Stimulated activated CD4-positive, alpha-beta T cell treated with anti-CD3 and anti-CD28 coated beads, Interleukin-4, amount 100 ng/mL, for 24 hours (primary cell): ENCODE data around the gene MYLK2.
"Not testable (repeated sequence)": the region's sequence is repeated elsewhere in the genome, so short reads cannot be mapped to it uniquely, and the experiment has no call there.

Source experiments
- DNase-seq: peaks from one replicate; pipeline ENCODE4 v3.0.0-alpha.2; 2020

MYLK2 gene

DNA sequence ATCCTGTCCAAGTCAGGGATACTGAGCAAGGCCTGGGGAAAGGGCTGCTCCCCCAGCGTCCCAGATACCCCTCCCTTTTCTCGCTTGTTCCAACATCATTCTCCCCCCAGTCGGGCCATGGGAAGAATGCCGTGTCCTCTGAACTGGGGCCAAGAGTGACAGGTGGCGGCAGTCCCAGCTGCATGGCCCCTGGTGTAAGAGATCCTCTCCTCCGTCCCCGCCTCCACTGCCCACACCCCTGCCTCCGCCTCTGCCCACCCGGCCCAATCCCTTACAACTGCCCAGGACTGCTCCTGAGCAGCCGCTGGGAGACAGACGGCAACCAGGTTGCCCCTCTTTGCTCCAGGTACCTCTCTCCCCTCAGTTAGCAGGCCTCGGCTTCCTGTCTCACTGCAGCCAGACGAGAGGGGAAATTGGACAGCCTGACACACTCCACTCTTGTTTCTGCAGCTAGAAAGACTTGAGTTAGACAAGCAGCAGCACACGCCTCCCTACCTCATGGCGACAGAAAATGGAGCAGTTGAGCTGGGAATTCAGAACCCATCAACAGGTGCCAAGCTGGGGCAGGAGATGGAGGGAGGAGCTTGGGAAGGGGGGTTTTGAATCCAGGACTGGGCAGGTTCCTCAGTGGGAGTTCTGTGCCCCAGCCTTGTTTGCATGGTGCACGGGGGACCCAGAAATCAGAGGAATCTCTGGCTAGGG is at the start of gene MYLK2:
TSS of gene MYLK2 (plus strand) at position 274 of the 702 bp plus-strand sequence. CDS start at position 499, 225 bp downstream.
- no peak for DNase-seq

DNA sequence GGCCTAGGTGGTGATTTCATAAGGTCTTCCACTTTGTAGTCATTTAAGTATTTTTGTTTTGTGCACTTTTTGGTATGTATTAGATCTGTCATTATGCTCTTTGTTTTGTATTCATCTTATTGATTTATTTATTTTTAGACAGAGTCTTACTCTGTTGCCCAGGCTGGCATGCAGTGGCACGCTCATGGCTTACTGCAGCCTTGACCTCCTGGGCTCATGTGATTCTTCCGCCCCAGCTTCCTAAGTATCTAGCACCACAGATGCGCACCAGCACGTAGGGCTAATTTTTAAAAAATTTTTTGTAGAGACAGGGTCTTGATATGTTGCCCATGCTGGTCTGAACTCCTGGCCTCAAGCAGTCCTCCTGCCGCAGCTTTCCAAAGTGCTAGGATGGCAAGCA is 49.5 kb upstream of the MYLK2 start:
- no peak for DNase-seq

DNA sequence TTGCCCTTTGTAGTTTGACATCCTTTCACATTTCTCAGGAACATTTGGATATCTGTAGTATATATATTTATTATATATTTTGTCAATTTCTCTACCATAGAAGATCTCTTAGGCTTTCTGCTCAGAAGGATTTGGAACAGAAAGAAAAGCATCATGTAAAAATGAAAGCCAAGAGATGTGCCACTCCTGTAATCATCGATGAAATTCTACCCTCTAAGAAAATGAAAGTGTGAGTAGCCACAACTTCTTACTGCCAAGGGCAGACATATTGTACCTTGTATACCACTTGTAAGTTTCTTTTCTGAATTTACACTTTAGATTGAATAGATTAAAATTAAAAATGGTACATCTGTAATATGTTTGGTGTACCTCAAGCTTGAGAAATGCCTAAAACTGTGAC is 48.9 kb upstream of the MYLK2 start:
- DNase-seq = no peak

DNA sequence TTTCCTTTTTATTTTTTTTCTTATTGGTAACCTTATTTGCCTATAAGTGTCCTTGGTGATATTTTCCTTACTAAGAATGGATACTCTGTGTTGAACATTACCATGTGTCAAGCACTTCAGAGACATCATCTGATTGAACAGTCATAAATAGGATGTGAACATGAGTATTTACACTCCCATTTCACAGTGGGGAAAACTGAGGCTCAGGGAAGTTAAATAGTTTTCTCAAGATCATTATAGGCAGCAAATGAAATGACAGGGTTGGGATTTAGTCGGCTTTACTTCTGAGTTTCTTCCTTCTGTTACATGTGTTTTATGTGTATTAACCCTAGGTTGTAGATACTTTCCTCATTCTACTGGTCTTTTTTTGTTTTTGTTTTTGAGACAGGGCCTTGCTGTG is 44.7 kb upstream of the MYLK2 start:
- DNase-seq = no peak

DNA sequence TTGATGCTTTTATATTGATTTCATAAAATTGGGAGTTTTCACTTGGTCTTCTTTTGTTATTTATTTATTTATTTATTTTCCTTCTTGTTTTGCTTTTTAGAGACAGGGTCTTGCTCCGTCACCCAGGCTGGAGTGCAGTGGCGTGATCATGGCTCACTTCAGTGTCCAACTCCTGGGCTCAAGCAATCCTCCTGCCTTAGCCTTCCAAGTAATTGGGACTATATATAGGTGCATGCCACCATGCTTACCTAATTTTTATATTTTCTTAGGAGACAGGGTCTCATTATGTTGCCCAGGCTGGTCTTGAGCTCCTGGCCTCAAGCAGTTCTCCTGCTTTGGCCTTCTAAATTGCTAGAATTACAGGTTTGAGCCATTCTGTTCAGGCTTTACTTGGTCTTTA is 38.3 kb upstream of the MYLK2 start:
- no peak for DNase-seq

DNA sequence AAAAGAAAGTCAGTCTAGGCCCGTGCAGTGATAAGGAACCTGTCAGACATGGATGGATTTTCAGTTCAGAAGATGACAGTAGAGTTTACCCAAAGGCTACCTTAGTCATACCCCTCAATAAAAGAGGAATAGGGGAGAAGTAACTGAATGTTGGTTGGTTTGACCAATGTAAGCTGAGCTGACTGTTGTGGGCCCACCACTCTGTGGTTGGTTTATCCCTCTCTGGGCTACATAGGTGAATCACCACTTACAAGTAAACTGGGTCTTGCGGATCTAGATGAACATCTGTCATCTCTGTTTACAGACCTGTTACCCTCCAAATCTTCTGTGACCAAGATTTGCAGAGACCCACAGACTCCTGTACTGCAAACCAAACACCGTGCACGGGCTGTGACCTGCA is 37.2 kb upstream of the MYLK2 start:
- no peak for DNase-seq

DNA sequence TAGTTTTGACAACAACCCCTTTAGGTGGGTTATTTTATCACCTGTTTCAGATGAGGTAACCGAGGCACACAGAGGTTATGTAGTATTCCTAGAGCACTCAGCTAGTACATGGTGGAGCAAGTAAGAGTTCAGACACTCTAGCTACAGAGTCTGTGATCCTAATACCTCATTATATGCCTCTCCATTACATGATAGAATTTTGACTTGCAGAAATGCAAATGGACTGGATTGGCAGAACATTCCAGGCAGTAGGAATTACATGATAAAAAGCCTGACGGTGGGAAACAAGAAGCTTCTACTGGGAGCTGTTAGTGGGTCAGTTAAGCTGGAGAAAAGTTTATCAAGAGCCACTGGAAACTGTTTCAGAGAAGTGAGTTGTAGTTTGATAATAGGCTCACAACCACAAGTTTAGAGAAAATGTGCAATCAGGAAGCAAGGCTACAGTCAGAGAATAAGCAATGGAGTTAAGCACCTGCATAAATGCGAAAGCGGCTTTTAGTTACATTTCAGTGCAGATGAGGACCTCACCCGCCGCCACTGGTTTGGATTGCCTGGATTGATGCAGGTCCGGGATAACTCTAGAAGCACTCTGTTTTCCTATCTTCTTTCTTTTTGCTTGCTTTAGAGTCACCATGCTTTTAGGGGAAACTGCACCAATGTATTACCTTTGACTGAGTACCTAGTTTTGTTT is 34.7 kb upstream of the MYLK2 start:
- no peak for DNase-seq

DNA sequence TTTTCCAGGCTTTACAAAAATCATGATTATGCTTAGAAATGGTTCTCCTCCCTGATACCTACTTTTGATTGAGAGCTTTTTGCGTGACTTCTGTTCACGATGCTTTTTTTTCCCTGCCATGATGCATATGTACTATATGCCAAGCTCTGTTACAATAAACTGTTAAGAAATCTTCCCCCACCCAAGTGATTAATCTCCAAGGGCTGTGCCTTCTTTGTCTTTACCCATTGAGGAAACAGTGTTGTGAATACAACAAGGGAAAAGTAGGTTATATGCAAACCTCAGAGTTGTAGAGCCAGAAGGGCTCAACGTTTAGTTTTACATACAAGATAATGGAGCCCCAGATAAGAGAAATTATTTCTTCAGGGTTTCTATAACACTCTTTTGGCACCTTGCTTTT is 34.1 kb upstream of the MYLK2 start:
- DNase-seq = no peak

DNA sequence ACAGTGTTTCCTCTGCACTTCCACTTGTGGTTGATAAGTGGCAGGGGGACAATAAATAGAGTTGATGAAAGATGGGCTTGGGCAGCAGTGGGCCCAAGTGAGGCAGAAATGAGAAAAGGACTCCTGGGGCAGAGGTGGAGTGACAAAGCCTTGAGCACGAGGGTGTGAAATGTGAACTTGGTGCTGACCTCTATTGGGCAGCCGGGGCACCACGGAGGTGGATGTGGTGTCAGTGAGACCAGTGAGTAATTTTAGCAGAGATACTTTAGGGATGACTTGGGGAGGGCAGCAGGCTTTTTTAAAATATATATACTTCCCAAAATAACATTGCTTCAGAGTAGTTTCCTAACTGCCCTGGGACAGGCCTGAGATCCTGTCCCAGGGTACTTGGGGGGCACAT is 30.6 kb upstream of the MYLK2 start:
- no peak for DNase-seq

DNA sequence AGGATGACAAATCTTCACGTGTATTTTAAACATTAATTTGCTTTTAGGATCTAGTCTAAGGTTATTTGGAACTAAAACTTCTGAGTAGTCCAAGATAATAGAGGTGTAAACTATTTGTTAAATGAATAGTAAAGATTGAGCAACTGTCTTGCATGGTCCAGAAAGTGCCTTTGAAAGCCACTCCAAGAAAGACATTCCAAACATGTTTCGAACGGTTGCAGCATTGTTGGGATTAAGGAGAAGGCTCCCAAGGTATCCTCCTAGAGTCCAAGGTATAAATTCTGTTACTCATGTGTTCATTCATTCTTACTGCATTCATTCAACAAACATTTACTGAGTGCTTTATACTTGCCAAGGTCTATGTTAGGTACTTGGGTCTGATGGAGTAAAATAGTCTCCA is 28.8 kb upstream of the MYLK2 start:
- DNase-seq = no peak

DNA sequence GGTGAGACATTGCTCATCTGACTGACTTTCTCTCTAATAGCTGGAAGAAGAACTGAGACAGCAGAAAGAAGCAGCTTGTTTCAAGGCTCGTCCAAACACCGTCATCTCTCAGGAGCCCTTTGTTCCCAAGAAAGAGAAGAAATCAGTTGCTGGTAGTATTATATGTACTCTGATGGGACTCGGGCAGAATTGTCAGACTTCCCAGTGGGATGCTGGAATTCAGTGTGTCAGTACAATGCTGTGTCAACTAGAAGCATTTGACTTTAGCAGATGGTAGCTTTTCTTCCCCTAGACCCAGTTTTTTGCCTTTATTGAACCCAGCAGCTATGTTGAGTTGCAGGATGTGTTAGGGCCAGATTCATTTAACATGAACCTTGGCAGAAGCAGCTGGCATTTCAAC is 21.8 kb upstream of the MYLK2 start:
- no peak for DNase-seq

DNA sequence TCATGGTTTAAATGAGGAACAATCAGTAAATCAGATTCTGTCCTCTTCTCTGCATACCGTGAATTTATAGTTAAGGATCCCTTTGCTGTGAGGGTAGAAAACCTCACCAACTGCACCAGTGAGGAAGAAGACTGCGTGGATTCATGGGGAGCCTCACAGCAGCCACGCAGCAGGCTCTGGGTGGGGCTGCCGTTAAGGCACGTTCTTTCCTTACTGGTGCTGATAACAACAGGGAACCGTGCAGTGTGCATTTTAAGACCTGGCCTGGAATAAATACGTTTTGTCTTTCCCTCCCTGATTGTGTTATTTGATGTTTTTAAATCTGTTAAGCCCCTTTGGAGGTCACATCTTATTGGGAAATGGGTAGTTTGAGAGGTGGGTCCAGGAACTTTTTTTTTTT is 17.6 kb upstream of the MYLK2 start:
- no peak for DNase-seq

DNA sequence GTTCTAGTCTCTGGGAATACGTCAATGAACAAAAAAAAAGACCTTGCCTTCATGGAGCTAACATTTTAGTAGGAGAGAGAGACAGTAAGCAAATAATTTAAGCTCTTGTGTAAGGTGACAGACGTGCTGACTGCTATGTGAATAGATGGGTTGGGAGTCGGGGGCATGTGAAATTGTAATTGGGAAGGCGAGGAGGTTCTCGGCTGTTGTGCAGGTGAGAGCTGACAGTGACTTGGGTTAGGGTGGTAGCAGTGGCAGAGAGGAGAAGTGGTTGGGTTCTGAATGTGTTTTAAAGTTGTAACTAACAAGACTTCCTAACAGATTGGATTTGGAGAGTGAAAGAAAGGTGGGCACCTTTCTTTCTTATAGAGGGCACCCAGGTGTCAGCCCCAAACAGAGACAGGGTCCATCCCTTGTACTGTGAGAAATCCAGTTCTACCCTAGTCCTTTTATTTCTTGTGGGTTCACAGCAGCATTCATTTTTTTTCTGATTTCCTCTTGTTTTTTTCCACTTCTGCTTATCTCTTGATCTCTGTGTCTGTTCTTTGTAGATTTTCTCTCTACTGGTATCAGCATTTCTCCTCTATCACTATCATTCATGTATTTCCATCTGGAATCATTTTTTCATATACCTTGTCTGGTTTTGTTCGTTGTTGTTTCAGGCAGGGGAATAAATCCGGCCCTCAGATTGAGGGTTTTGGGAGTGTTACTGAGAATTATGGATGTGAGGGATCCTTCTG is 15.4 kb upstream of the MYLK2 start:
- no peak for DNase-seq

DNA sequence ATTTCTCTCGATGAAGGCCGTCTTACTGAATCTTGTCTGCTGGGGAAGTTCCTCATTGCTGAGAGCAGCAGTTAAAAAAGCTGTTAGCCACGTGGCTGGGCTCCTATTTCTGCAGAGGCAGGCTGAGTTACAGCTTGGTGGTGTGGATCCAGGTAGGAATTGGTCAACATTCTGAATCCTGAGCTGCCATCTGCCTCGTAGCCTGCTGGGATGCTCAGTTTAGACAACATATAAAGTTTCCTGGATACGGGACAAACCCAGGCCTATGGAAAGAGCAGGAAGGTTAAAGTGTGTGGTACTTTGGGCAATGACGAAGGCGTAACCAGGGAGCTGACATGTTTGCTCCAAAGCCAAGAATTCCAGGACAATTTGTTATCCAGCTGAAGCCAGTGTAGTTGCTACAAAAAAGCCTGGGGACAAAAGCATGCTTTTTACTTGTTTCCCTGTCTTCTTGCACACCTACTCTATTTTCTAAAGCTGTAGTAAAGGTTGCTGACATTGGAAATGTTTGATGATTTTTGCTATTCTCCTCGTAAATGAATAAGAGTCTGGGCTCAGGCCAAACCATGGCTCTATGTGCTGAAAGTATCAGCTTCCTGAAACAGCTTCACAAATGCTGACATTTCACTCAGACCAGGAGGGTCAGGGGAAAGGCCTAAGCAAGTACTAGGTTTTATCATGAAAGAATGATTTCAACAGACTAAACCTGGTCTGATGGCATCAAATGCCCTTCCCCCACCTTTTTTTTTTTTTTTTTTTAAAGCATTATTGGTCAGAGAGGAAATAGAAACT is 12.4 kb upstream of the MYLK2 start:
- DNase-seq = no peak

DNA sequence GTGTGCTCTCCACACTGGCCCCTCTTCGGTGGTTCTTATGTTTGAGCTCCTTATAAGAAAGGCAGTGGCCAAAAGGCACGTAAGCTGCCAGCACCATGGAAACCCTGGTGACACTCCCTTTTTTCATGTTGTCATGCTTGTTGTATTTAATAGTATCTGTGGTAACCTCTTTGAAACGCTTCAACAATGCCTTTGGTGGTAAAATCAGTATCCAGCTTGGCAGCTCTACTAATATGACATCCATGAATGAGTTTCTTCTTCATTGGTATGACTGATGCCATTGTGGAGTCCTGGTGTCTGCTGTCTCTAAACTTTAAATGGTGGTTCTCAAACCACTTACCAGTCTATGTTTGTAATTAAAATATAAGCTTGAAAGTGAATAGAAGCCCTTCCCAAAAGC is 10.7 kb upstream of the MYLK2 start:
- DNase-seq = no peak

DNA sequence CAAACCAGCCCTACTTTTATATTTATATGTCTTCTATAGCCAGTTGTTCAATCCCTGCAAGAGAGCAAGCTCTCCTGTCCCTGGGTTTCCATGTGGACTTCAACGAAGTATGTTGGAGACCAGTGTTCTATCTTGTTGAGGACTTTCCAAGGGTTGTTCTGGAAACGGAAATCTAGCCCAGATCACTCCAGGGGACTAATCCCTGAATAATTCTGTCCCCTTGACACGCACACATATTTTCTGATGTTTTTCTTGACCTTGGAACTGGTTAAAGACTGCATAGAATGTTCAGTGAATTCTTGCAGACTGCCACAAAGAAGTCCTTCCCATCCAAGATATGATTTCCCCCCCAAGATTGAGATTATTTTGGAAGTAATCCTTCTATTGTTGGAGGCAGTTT is 9.5 kb upstream of the MYLK2 start:
- no peak for DNase-seq

DNA sequence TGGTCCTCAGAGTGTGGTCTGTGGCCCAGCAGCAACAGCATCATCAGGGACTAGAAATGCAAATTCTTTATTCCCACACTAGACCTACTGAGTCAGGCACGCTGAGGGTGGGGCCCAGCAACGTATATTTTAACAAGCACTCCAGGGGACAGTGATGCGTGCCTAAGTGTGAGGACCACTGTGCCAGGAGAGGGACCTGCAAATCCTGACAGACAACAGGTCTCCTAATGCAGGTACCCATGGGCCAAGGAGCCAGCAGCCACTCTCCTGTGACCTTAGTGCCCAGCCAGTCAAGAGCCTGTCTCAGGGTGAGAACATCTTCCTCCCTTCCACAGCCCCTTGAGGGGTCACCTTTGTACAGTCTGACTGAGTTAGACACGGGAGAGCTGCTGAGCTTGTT is 8.0 kb upstream of the MYLK2 start:
- DNase-seq = no peak

DNA sequence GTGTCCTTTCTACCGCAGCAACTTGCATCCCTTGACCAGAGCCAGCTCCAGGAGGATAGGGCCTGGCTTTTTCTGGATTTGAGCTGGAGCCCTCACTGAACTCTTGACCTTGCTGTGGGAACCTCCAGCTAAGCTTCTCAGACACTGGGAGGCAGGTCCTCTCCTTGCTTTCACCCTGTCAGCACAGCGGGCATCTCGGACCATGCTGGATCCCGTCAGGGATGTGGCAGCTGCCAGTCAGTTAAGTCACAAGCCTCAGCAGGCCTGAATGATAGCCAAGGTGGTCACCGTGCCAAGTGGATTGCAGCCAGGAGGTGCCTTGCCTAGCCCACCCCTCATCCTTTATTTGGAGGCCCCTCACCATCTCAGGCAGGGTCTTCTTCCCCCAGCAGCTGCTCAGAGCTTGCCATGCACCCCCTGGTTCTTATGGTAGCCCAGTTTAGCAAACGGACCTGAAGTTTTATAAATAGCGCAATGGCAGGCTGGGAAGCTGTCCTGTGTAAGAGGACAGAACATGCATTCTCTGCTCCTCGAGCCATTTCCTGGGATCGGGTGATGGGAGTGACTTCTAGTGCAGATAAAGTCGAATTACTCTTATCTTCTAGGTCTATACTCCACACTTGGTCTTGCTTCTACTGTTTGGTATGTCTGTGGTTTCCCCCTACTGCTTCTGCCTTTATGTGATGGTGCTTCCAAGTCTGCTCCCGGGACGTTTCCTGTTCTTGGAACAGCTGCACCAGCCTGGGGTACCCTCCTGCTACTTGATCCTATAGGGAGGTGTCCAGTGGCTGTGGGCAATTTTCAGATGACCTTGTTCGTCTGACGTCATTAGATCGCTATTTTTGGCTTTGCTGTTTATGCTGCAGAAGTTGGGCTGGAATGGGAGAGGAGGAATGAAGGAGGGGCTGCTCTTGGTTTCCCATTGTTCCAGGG is 7.1 kb upstream of the MYLK2 start:
- DNase-seq = no peak

DNA sequence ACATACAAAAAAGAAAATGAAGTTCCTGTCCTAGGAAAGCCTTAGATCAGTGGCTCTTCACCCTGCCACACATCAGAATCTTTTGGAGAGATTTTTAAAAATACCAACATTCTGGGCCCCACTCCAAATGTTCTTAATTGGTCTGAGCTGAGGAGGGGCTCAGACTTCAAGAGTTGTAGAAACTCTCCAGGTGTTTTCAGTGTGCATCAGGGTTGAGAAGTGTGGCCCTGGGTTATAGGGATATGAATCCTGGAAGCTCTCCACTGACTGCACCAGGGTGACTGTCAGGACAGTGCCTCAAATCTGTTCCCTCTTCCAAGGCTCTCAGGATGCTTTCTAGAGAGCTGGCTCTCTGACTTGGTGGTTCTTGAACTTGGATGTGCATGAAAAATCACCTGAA is 5.5 kb upstream of the MYLK2 start:
- DNase-seq = no peak

DNA sequence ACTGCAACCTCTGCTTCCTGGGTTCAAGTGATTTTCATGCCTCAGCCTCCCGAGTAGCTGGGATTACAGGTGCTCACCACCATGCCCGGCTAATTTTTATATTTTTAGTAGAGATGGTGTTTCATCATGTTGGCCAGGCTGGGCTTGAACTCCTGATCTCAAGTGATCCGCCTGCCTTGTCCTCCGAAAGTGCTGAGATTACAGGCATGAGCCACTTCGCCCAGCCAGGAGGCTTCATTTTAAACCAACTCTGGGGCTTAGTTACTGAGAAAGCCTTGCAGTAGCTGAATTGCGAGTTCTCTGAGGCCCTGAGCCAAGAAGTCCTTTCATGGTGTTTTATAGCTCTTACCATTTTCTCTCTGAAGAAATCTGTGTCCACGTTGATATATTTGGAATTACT is 5.0 kb upstream of the MYLK2 start:
- not testable (repeated sequence) for DNase-seq

DNA sequence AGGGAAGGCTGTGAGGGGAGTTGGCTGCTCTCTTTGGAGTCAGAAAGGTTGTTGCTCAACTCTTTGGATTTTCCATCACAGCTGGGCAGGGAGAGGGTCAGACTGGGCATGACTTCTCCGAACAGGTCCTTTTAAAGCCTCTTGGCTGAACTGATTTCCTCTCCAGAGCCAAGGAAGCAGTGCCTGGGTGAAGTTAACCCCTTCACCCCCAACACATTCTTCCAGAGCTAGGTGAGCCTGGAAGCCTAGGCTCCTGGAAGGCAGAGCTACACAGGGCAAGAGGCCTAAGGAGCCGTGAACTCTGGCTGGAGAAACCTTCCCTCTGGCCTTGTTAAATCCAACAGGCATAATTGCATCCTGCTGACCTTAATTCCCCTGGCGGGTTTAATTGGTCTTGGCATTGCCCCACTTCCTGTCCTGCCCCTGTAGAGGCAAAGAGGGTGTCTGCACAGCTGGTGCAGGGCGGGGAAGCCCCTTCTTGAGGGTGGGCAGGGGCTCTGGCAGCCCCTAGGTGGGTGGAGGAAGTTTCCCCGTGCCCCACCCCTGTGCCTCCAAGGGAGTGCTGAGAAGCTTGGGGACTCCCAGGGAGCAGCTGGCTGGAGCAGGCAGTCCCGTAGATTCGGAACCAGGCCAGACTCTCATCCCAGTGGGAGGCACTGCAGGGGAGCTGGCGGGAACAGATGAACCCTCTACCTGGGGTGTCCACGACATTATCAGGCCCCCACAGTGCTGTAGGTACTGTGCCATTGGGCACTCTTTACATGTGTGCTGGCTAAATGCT is 3.6 kb upstream of the MYLK2 start:
- DNase-seq = no peak
